HG03045 (cell line): ENCODE measurements around the gene PLAAT2.
"Not testable (repeated sequence)": the region's sequence is repeated elsewhere in the genome, so short reads cannot be mapped to it uniquely, and the experiment has no call there.

Experiments
- ATAC-seq: cut with Tn5 transposase; IDR thresholded peaks from one replicate; pipeline ENCODE4 v1.9.1; 2021; ENCODE audit warnings: mild to moderate bottlenecking, moderate library complexity; ENCODE audit not compliant: unreplicated experiment

PLAAT2 gene

DNA sequence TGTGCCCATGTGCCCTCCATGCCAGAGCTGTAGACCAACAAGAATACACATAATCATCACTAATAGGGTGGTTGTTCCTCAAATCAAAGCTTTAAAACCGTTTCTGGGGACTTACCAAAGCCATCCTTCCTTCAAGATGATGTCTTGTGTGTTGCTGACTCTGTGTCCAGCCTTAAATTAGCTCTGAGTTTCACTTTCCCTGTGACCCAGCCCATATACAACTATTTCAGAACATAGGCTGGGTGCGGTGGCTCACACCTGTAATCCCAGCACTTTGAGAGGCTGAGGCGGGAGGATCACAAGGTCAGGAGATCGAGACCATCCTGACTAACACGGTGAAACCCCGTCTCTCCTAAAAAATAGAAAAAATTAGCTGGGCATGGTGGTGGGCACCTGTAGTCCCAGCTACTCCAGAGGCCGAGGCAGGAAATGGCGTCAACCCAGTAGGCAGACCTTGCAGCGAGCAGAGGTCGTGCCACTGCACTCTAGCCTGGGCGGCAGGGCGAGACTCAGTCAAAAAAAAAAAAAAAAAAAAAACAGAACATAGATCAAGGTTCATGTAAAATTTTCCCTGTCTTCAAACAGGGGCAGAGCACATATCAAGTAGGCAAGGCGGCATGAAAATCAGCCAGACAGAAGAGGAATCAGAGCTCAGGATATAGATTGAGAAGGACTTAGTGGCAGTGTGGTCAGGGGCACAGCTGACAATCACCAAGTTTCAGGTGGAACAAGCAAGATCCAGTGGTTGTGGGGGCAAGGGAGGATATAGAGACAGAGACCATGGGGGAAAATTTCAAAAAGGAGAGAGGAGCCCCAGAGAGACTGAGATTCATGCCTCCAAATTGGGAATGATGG is at the start of gene PLAAT2:
PLAAT2 (minus strand) TSS at position 179 of the 855 bp plus-strand sequence; CDS start at position 124, 55 bp downstream.
- ATAC-seq: no peak

- ATAC-seq: no peak
Observed at GRCh38 chr11:63612181-63612580, 49.0 kb upstream of the PLAAT2 start.

GRCh38 chr11:63611395-63611747 is 48.2 kb upstream of the PLAAT2 start:
- ATAC-seq: no peak

DNA sequence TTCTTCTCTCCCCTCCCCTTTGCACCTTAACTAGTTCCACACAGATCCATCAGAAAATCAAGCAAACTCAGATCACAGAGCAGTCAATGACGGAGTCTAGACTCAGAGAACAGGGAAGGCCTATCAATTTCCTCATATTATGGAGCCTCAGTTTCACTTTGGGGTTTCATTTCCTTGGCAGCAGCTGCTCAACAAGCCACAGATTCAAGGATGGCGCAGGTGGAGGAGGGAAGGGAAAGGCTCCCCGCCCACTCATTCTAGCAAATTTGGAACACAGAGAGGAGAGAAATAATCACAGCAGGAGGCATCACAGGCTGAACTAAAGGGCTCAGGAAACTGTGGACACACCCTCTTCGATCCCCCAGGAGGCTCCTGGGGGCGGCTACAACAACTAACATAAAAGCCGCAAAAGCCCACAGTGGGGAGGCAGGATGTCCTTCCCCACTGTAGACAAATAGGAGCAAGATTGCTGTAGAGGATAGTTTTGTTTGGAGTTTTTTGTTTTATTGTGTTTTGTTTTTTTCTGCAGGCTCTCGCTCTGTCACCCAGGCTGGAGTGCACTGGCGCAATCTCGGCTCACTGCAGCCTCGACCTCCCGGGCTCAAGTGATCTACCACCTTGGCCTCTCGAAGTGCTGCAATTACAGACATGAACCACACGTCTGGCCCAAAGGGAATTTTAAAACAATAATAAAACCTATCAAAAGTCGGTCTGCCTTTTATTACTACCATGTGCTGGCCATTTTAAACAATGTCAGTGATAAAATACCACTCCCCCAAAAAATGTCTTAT is 47.6 kb upstream of the PLAAT2 start:
- ATAC-seq: no peak

GRCh38 chr11:63609971-63610580 is 46.9 kb upstream of the PLAAT2 start:
- no peak for ATAC-seq

- no peak for ATAC-seq
Observed at GRCh38 chr11:63609536-63609935, 46.4 kb upstream of the PLAAT2 start.

- no peak for ATAC-seq
Observed at GRCh38 chr11:63608353-63609345, 45.5 kb upstream of the PLAAT2 start.

DNA sequence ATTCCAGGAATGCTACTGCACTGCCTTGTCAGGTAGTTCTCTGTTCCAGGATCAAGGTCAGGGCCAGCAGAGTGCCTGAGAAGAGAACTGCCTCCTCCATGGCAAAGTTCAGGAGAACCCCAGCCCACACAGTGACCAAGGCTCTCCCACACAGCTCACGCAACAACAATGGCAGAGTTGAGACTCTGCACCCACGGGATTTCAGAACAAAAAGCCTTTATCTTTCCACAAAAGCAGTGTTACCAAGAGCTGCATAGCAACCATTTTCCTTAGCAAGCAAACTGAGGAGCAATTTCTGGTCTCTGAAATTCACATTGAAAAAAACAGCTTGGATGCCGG is 40.0 kb upstream of the PLAAT2 start:
- ATAC-seq: no peak

DNA sequence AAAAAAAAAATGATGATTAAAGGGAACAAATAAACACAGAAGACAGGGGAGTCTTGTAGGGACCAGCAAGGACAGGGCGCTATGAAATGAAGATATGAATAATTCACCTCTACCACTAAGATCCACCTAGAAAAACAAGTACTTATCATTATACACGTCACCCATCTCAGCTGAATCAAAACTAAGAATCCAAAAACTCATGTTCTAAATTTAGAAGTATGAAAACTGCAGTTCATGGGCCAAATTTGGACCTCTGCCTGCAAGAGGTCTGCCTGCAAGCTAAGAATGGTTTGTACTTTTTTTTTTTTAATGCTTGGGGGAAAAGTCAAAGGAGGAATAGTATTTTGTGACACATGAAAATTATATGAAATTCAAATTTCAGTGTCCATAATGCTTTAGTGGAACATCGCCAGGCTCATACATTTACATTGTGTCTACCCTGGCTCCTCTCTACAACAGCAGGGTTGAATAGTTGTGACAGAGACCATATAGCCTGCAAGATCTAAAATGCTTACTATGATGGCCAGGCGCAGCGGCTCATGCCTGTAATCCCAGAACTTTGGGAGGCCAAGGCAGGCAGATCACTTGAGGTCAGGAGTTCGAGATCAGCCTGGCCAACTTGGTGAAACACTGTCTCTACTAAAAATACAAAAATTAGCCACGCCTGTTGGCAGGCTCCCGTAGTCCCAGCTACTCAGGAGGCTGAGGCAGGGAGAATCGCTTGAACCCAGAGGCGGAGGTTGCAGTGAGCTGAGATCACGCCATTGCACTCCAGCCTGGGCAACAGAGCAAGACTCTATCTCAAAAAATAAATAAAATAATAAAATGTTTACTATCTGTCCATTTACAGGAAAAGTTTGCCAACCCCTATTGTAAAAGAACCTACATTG is 39.4 kb upstream of the PLAAT2 start:
- ATAC-seq: not testable (repeated sequence)

DNA sequence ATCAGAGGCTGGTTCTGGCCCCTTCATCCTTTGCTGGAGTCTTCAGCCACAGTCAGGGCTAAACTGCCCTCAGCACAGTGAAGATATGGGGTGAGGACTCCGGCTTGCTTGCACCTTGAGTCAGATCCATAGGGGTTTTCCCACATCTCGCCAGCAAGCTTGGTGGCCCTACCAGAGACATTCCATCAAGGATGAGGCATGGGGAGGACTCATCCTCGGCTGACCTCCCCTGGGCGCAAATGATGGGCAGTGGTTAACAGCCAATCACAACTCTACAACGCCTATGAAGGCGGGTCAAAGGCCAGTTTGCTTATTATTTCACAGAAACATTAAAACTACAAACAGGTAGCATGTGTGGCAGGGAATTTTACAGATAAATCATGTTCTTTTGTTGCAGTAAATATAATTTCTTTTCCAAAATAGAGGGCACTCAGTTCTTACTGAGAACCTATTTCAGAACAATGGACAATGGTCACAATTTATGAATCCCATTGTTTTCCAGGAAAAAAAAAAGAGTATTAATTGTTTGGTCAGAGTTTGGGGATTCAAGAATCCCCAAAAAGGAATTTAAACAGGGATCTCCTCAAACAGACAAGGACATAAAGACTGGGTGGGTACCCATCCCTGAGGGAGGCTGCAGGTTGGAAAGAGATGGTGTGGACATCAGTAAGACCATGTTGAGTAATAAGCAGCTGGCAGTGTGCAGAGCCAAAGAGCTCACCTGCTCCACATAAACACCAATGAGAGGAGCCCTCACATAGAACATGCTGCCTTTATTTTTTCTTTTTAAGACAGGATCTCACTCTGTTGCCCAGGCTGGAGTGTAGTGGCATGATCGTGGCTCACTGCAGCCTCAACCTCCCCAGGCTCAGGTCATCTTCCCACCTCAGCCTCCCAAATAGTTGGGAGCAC is 36.3 kb upstream of the PLAAT2 start:
- ATAC-seq: no peak

DNA sequence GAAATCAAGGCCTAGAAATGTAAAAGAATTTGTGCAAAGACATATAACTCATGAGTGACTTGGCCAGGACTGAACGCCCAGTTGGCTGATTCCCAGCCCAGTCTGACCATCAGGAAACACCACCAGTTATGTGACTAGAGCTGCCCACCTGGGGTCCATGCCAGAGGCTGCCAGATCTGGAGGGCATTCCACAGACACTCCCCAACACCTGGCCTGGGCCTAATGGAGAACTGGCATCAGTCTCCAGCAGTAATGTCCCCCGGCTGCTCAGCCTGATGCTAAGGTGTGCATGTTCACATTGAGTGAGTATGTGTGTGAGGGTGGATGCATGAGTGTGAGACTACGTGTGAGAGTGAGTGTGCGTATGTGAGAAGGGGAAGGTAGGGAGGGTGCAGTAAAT is 35.4 kb upstream of the PLAAT2 start:
- no peak for ATAC-seq

DNA sequence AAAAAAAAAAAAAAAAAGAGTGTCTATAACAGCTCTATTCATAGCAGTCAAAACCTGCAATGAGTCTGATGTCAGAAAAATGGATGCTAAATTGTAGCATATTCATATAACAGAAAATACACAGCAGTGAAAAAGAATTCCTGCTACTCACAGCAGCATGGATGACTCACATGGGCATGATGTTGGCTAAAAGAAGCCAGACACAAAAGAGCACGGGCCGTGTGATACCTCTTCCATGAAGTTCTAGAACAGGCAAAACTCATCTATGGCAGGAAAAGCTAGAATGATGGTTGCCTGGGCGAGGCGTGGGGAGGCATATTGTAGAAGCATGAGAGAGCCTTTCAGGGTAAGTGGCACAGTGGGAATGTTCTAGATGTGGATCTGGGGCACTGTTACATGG is 32.1 kb upstream of the PLAAT2 start:
- ATAC-seq: no peak

- no peak for ATAC-seq
Observed at GRCh38 chr11:63592975-63593395, 29.8 kb upstream of the PLAAT2 start.

- no peak for ATAC-seq
Observed at GRCh38 chr11:63590024-63590788, 27.0 kb upstream of the PLAAT2 start.

- no peak for ATAC-seq
Observed at GRCh38 chr11:63589000-63589399, 25.8 kb upstream of the PLAAT2 start.

GRCh38 chr11:63586451-63587166 is 23.4 kb upstream of the PLAAT2 start:
- no peak for ATAC-seq

DNA sequence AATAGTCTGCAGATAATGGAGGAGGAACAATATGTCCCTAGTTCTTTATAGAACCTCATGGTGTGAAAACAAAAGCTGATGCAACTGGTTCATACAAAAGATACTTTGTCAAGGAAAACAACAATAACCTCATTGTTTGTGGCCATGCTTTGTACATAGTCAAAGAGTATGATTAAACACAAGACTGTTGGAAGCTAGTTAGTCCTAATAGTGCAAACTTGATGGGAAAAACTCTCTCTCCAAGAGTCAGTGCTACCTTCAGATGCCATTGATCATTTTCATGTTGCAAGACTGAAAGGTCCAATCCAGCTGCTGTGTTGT is 20.1 kb upstream of the PLAAT2 start:
- ATAC-seq: no peak
